Natural killer cell treated with Interleukin-12 subunit alpha and Interleukin-12 subunit beta and Interleukin-15 and Interleukin-18, amount 100 ng/mL, for 72 hours (primary cell): ENCODE results near the gene TCEAL8. TPM values are rescaled to one million over a fixed set of nuclear protein-coding genes. Genes with fewer than 3 reads are reported as not detected.
"Not testable (repeated sequence)": the region's sequence is repeated elsewhere in the genome, so short reads cannot be mapped to it uniquely, and the experiment has no call there.

Source experiments
- ATAC-seq, 2 donors: fragments of 150-1000 bp; cut with Tn5 transposase in 1 of 2; sonication (Bioruptor Pico), chemical (Tn5 transposase) in 1 of 2; 2 replicates each; pipeline ENCODE4 v1.10.0; 2021
- DNase-seq: peaks from one replicate; pipeline ENCODE4 v3.0.0; 2022; ENCODE audit warnings: low spot score
- H3K27ac Mint-ChIP-seq, 2 donors: 1 replicate in 1 of 2; 2 replicates in 1 of 2; pipeline ENCODE4 v1.8.0; 2022; ENCODE audit warnings: mixed read lengths in 2 of 2, mild to moderate bottlenecking in 1 of 2, moderate library complexity in 1 of 2
- H3K27me3 Mint-ChIP-seq, 2 donors: 1 replicate in 1 of 2; 2 replicates in 1 of 2; pipeline ENCODE4 v1.8.0; 2022; ENCODE audit warnings: mixed read lengths in 2 of 2
- H3K36me3 Mint-ChIP-seq: one replicate; pipeline ENCODE4 v1.8.0; 2022; ENCODE audit warnings: mixed read lengths
- H3K4me1 Mint-ChIP-seq, 2 donors: 1 replicate in 1 of 2; 2 replicates in 1 of 2; pipeline ENCODE4 v1.8.0; 2022; ENCODE audit warnings: low read depth in 2 of 2, mixed read lengths in 2 of 2, mild to moderate bottlenecking in 1 of 2
- H3K4me3 Mint-ChIP-seq: one replicate; pipeline ENCODE4 v1.8.0; 2022; ENCODE audit warnings: mixed read lengths
- H3K9me3 Mint-ChIP-seq: 2 replicates; pipeline ENCODE4 v1.8.0; 2022; ENCODE audit warnings: mixed read lengths
- total RNA-seq, 2 donors: library from RNA; stranded (reverse); gene quantifications; one replicate each; pipeline ENCODE4 v1.2.3, GENCODE V29; 2022

The TCEAL8 gene
- total RNA-seq, 2 donors from 2014 or later: 14.4 to 24.7 TPM

GRCh38 chrX:103240155-103240554, 14.8 kb downstream of the TCEAL8 start:
- no peaks in the 10 kb centered on the region for H3K4me1 Mint-ChIP-seq
- peaks cover 15 to 22% of the 10 kb centered on the region in 2 donors for H3K27me3 Mint-ChIP-seq
- no peaks in the 10 kb centered on the region for H3K36me3 Mint-ChIP-seq

GRCh38 chrX:103236296-103236695, 18.7 kb downstream of the TCEAL8 start:
- H3K4me1 Mint-ChIP-seq: no peaks in the 10 kb centered on the region
- DNase-seq: no peak
- H3K27ac Mint-ChIP-seq: no peak overlapping the region
- no peaks in the 10 kb centered on the region for H3K9me3 Mint-ChIP-seq
- no peak overlapping the region for H3K4me3 Mint-ChIP-seq
- H3K27me3 Mint-ChIP-seq: peaks cover 7 to 12% of the 10 kb centered on the region in 2 donors
- ATAC-seq: no peak
- H3K36me3 Mint-ChIP-seq: no peaks in the 10 kb centered on the region

More at GRCh38 chrX:103240155-103240554, 14.8 kb downstream of the TCEAL8 start:
- Mint-ChIP-seq H3K4me3 (no peak overlapping the region), H3K9me3 (no peaks in the 10 kb centered on the region), H3K27ac (no peak overlapping the region)
- no peak for ATAC-seq
- no peak for DNase-seq

GRCh38 chrX:103235608-103236007, 19.3 kb downstream of the TCEAL8 start:
- not testable (repeated sequence) for H3K4me3 Mint-ChIP-seq, H3K9me3 Mint-ChIP-seq, H3K4me1 Mint-ChIP-seq, H3K36me3 Mint-ChIP-seq, ATAC-seq, H3K27ac Mint-ChIP-seq, DNase-seq
- H3K27me3 Mint-ChIP-seq: peaks cover 7 to 15% of the 10 kb centered on the region in 2 donors

GRCh38 chrX:103234869-103235268, 20.1 kb downstream of the TCEAL8 start:
- H3K4me1 Mint-ChIP-seq: no peaks in the 10 kb centered on the region
- DNase-seq (no peak), ATAC-seq (no peak)
- H3K27ac Mint-ChIP-seq: no peak overlapping the region
- H3K36me3 Mint-ChIP-seq: no peaks in the 10 kb centered on the region
- H3K9me3 Mint-ChIP-seq: no peaks in the 10 kb centered on the region
- no peak overlapping the region for H3K4me3 Mint-ChIP-seq
- H3K27me3 Mint-ChIP-seq: peaks cover 7 to 15% of the 10 kb centered on the region in 2 donors

GRCh38 chrX:103233263-103233662, 21.7 kb downstream of the TCEAL8 start:
- no peak for ATAC-seq
- Mint-ChIP-seq H3K27ac (no peak overlapping the region), H3K27me3 (peaks cover 7 to 18% of the 10 kb centered on the region in 2 donors), H3K9me3 (no peaks in the 10 kb centered on the region), H3K36me3 (no peaks in the 10 kb centered on the region), H3K4me1 (no peaks in the 10 kb centered on the region), H3K4me3 (no peak overlapping the region)
- DNase-seq: no peak

GRCh38 chrX:103225918-103226317, 29.0 kb downstream of the TCEAL8 start:
- H3K36me3 Mint-ChIP-seq, H3K27ac Mint-ChIP-seq, H3K4me3 Mint-ChIP-seq, DNase-seq, H3K4me1 Mint-ChIP-seq, H3K9me3 Mint-ChIP-seq, ATAC-seq: not testable (repeated sequence)
- H3K27me3 Mint-ChIP-seq: peaks cover 41 to 45% of the 10 kb centered on the region in 2 donors

GRCh38 chrX:103220511-103221323, 34.2 kb downstream of the TCEAL8 start:
- Mint-ChIP-seq H3K36me3 (no peaks in the 10 kb centered on the region), H3K27ac (no peak overlapping the region), H3K9me3 (no peaks in the 10 kb centered on the region), H3K27me3 (peaks cover 43% of the 10 kb centered on the region in 2 donors), H3K4me3 (no peak overlapping the region), H3K4me1 (peaks cover 0 to 2% of the 10 kb centered on the region in 2 donors)
- DNase-seq: no peak
- ATAC-seq: no peak

GRCh38 chrX:103215425-103215991, 39.4 kb downstream of the TCEAL8 start:
- H3K27me3 Mint-ChIP-seq: peaks cover 0 to 11% of the 10 kb centered on the region in 2 donors
- no peak overlapping the region for H3K27ac Mint-ChIP-seq
- peak overlapping the region; percentile 48 for H3K4me3 Mint-ChIP-seq
- H3K36me3 Mint-ChIP-seq: no peaks in the 10 kb centered on the region
- H3K9me3 Mint-ChIP-seq: no peaks in the 10 kb centered on the region
- DNase-seq: no peak
- peaks cover 0 to 2% of the 10 kb centered on the region in 2 donors for H3K4me1 Mint-ChIP-seq
- ATAC-seq: peak; percentile 48 to 66

GRCh38 chrX:103214870-103215424, 40.0 kb downstream of the TCEAL8 start, which contains the start of gene BEX4:
TSS of gene BEX4 (plus strand) at chrX:103215108. CDS start at chrX:103216154, 1,046 bp downstream.
- H3K27ac Mint-ChIP-seq: peak within 1 kb of the TSS; percentile 35 to 83
- H3K36me3 Mint-ChIP-seq: no peaks in the 10 kb centered on the region
- peaks cover 0 to 2% of the 10 kb centered on the region in 2 donors for H3K4me1 Mint-ChIP-seq
- H3K27me3 Mint-ChIP-seq: peaks cover 0 to 8% of the 10 kb centered on the region in 2 donors
- ATAC-seq: peak; percentile 97 to 100
- peak within 1 kb of the TSS; percentile 69 for H3K4me3 Mint-ChIP-seq
- peak; percentile 85 for DNase-seq
- H3K9me3 Mint-ChIP-seq: no peaks in the 10 kb centered on the region

- Mint-ChIP-seq H3K4me3 (no peak overlapping the region), H3K9me3 (no peaks in the 10 kb centered on the region), H3K27me3 (peaks cover 0 to 4% of the 10 kb centered on the region in 2 donors), H3K27ac (no peak overlapping the region), H3K36me3 (no peaks in the 10 kb centered on the region), H3K4me1 (peaks cover 0 to 2% of the 10 kb centered on the region in 2 donors)
- no peak for DNase-seq
- ATAC-seq: no peak
Observed at GRCh38 chrX:103212749-103213457, 42.1 kb downstream of the TCEAL8 start.

- Mint-ChIP-seq H3K27ac (no peak overlapping the region), H3K4me3 (no peak overlapping the region), H3K9me3 (no peaks in the 10 kb centered on the region), H3K27me3 (peaks cover 0 to 6% of the 10 kb centered on the region in 2 donors), H3K4me1 (peaks cover 0 to 2% of the 10 kb centered on the region in 2 donors), H3K36me3 (no peaks in the 10 kb centered on the region)
- DNase-seq: no peak
- ATAC-seq: no peak
Observed at GRCh38 chrX:103211012-103211715, 43.8 kb downstream of the TCEAL8 start.

GRCh38 chrX:103210056-103210455, 44.9 kb downstream of the TCEAL8 start:
- peaks cover 0 to 9% of the 10 kb centered on the region in 2 donors for H3K27me3 Mint-ChIP-seq
- no peak overlapping the region for H3K27ac Mint-ChIP-seq
- H3K9me3 Mint-ChIP-seq: no peaks in the 10 kb centered on the region
- DNase-seq: no peak
- H3K36me3 Mint-ChIP-seq: no peaks in the 10 kb centered on the region
- H3K4me3 Mint-ChIP-seq: no peak overlapping the region
- H3K4me1 Mint-ChIP-seq: no peaks in the 10 kb centered on the region
- ATAC-seq: no peak
